ENCODE results near the gene CCDC88B. TPM values are rescaled to one million over a fixed set of nuclear protein-coding genes. Genes with fewer than 3 reads are reported as not detected.

Gene CCDC88B
- total RNA-seq, 1 experiment from 2014 or later = 17.1 TPM

DNA sequence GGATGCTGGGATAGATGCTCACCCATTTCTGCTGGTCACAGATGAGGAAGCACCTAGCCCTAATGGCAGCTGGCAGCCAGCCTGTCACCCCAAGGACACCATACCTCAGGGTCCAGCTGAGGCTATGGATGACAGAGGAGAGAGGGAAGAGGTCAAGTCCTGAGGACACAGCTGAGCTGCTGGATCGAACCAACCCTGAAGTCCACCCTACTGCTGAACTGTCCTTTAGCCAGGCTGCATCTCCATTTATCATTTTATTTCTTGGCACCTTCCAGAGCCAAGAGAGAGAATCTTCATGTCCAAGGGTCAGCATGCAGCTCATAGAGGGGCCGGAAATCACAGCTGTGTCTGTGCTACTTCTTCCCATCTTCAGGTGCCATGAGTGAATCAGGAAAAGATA lies 49.8 kb downstream of the CCDC88B start:
- ATAC-seq = no peak
- ChIA-PET POLR2A (no interaction called here), CTCF (interaction anchor here (1.1 kb wide), 1 partner anchor 299 kb away, joined by 3 read pairs; no protein-coding TSS in a partner anchor)
- intact Hi-C loops (cut with micrococcal nuclease; ENCODE audit: unreplicated experiment) (no loop called here), in situ Hi-C loops (cut with HindIII; ENCODE audit: low pct_unique_long_range_greater_than_20kb, low sequenced_read_pairs) (no loop called here)
- peaks cover 6% of the 10 kb centered on the region; the same call in 1 of the 2 replicates for H3K4me1 ChIP-seq (ENCODE audit: control insufficient read depth, insufficient read depth, low read length)
- no peaks in the 10 kb centered on the region for H3K9me3 ChIP-seq (ENCODE audit: control insufficient read depth, insufficient read depth, low read depth, low read length)
- BruUV-seq (replicated peaks) = no TSS peak
- H3K36me3 ChIP-seq (ENCODE audit: control insufficient read depth, insufficient read depth, low read length) = no peaks in the 10 kb centered on the region
- DNase-seq (ENCODE audit: low read depth, low spot score) = no peak
- no peak overlapping the region for H3K4me3 ChIP-seq (ENCODE audit: low read depth in 2 of 2, low read length in 2 of 2)
- no peaks in the 10 kb centered on the region for H3K27me3 ChIP-seq (ENCODE audit: control insufficient read depth, insufficient read depth, low read length)
- no peak overlapping the region for H3K27ac ChIP-seq (ENCODE audit: low read length)
- TF ChIP-seq POLR2AphosphoS5 (IDR thresholded peaks at IDR 0.05; ENCODE audit: low read depth, low read length) = no peak
- TF ChIP-seq, protein P1, sequence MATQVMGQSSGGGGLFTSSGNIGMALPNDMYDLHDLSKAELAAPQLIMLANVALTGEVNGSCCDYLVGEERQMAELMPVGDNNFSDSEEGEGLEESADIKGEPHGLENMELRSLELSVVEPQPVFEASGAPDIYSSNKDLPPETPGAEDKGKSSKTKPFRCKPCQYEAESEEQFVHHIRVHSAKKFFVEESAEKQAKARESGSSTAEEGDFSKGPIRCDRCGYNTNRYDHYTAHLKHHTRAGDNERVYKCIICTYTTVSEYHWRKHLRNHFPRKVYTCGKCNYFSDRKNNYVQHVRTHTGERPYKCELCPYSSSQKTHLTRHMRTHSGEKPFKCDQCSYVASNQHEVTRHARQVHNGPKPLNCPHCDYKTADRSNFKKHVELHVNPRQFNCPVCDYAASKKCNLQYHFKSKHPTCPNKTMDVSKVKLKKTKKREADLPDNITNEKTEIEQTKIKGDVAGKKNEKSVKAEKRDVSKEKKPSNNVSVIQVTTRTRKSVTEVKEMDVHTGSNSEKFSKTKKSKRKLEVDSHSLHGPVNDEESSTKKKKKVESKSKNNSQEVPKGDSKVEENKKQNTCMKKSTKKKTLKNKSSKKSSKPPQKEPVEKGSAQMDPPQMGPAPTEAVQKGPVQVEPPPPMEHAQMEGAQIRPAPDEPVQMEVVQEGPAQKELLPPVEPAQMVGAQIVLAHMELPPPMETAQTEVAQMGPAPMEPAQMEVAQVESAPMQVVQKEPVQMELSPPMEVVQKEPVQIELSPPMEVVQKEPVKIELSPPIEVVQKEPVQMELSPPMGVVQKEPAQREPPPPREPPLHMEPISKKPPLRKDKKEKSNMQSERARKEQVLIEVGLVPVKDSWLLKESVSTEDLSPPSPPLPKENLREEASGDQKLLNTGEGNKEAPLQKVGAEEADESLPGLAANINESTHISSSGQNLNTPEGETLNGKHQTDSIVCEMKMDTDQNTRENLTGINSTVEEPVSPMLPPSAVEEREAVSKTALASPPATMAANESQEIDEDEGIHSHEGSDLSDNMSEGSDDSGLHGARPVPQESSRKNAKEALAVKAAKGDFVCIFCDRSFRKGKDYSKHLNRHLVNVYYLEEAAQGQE (IDR thresholded peaks at IDR 0.05; ENCODE audit: insufficient read depth in 1 of 2, low read depth in 2 of 2, low read length in 1 of 2) = no peak
- no peak for TF ChIP-seq TCF7L2 (IDR thresholded peaks at IDR 0.05; ENCODE audit: low read depth, low read length)
- TF ChIP-seq, protein P2, sequence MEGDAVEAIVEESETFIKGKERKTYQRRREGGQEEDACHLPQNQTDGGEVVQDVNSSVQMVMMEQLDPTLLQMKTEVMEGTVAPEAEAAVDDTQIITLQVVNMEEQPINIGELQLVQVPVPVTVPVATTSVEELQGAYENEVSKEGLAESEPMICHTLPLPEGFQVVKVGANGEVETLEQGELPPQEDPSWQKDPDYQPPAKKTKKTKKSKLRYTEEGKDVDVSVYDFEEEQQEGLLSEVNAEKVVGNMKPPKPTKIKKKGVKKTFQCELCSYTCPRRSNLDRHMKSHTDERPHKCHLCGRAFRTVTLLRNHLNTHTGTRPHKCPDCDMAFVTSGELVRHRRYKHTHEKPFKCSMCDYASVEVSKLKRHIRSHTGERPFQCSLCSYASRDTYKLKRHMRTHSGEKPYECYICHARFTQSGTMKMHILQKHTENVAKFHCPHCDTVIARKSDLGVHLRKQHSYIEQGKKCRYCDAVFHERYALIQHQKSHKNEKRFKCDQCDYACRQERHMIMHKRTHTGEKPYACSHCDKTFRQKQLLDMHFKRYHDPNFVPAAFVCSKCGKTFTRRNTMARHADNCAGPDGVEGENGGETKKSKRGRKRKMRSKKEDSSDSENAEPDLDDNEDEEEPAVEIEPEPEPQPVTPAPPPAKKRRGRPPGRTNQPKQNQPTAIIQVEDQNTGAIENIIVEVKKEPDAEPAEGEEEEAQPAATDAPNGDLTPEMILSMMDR (IDR thresholded peaks at IDR 0.05) = no peak
- TF ChIP-seq SIN3A (IDR thresholded peaks at IDR 0.05; ENCODE audit: borderline replicate concordance, insufficient read depth, low read depth, low read length) = no peak

DNA sequence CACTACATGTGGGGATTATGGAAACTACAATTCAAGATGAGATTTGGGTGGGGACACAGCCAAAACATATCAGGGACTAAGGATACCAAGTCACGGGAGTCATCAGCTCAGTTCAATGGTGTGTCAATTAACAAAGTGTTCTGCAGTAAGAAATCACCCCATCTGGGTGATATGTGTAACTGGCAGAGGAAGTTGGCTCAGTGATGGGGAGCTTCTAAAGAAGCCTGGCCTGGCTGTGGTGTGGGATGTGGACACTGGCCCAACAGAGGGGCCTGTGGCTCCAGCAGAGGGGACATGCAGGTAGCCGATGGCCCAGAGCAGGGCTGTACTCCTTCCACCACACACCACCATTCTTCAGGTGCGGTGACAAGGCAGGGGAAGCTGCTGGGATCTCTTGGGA lies 50.6 kb downstream of the CCDC88B start:
- in situ Hi-C loops (cut with HindIII; ENCODE audit: low pct_unique_long_range_greater_than_20kb, low sequenced_read_pairs) = no loop called here
- no peak for DNase-seq (ENCODE audit: low read depth, low spot score)
- TF ChIP-seq, protein P2 (IDR thresholded peaks at IDR 0.05) = no peak
- TF ChIP-seq, protein P1 (IDR thresholded peaks at IDR 0.05; ENCODE audit: insufficient read depth in 1 of 2, low read depth in 2 of 2, low read length in 1 of 2) = no peak
- TF ChIP-seq TCF7L2 (IDR thresholded peaks at IDR 0.05; ENCODE audit: low read depth, low read length) (no peak), SIN3A (IDR thresholded peaks at IDR 0.05; ENCODE audit: borderline replicate concordance, insufficient read depth, low read depth, low read length) (no peak), POLR2AphosphoS5 (IDR thresholded peaks at IDR 0.05; ENCODE audit: low read depth, low read length) (no peak)
- Histone ChIP-seq H3K9me3 (ENCODE audit: control insufficient read depth, insufficient read depth, low read depth, low read length) (no peaks in the 10 kb centered on the region), H3K27me3 (ENCODE audit: control insufficient read depth, insufficient read depth, low read length) (no peaks in the 10 kb centered on the region), H3K4me1 (ENCODE audit: control insufficient read depth, insufficient read depth, low read length) (no peaks in the 10 kb centered on the region), H3K27ac (ENCODE audit: low read length) (no peak overlapping the region), H3K36me3 (ENCODE audit: control insufficient read depth, insufficient read depth, low read length) (no peaks in the 10 kb centered on the region), H3K4me3 (ENCODE audit: low read depth in 2 of 2, low read length in 2 of 2) (no peak overlapping the region)
- no TSS peak for BruUV-seq (replicated peaks)
- CTCF ChIA-PET = interaction anchor here (0.7 to 1.1 kb wide), 2 partner anchors 30 to 298 kb away, joined by 3 to 6 read pairs; no protein-coding TSS in a partner anchor
- POLR2A ChIA-PET = no interaction called here
- intact Hi-C loops (cut with micrococcal nuclease; ENCODE audit: unreplicated experiment) = no loop called here
- no peak for ATAC-seq

Measured in Panc1 (cell line).